ENCODE results near the gene ETNPPL.

Gene ETNPPL

DNA sequence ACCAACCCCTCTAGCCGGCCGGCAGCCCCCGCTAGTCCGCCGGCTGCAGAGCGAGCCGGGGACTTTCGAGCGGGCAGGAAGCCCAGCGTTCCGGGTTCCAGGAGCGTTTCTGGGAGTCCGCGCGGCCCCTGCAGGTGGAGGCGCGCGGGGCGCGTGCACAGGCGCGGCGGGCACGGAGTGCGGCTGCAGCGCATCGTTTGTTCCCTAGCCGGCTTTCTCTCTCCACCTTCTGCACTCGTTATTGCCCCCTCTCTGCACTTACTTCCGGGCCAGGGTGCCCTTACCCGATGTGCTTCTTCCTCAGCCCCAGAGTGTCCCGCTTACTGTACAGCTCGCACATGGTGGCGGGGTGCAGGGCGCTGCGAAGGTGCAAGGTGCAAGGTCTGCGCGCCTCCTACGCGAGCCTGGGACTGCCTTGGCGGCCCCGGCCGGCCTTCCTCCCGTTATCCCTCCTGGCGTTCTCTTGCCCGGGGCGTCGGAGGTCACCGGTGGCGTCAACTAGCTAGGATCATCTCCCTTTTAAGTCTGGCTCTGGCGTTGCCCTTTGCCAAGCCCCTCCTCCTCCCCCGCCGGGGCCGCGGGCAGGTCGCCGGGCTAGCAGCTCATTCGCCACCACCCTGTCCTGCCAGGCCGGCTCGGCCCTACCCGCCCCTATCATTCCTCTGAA lies at the start of gene ETNPPL:
Gene ETNPPL (minus strand): TSS at position 495 of the 667 bp plus-strand sequence. CDS start 155 bp downstream, at position 340.
- DNase-seq: no peak

GRCh38 chr4:108811486-108811885 lies 48.6 kb upstream of the ETNPPL start:
- no peak for DNase-seq

- no peak for DNase-seq
Measured at GRCh38 chr4:108810087-108810486, 47.2 kb upstream of the ETNPPL start.

- no peak for DNase-seq
Measured at GRCh38 chr4:108804648-108805273, 41.9 kb upstream of the ETNPPL start.

DNA sequence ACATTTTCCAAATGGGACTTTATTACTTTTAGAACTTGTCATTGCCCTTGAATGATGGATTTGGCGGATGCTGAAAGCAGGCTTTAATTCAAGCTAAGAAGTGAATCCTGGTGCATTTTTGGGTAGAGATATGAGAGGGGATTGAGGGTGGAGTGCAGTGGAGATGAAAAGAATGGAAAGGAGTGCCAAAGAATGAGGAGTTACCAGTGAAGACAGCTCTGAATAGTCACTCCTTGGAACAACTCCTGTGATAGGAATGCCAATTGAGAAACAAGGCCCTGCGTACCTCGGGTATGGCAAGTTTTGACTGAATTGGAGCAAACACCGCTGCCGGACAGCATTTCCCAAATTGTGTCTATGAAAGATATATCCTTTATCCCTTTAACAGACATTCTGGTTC lies 36.5 kb upstream of the ETNPPL start:
- no peak for DNase-seq

GRCh38 chr4:108796173-108796572 lies 33.3 kb upstream of the ETNPPL start:
- no peak for DNase-seq

- no peak for DNase-seq
Measured at GRCh38 chr4:108795733-108796132, 32.9 kb upstream of the ETNPPL start.

GRCh38 chr4:108794136-108794535 lies 31.3 kb upstream of the ETNPPL start:
- no peak for DNase-seq

DNA sequence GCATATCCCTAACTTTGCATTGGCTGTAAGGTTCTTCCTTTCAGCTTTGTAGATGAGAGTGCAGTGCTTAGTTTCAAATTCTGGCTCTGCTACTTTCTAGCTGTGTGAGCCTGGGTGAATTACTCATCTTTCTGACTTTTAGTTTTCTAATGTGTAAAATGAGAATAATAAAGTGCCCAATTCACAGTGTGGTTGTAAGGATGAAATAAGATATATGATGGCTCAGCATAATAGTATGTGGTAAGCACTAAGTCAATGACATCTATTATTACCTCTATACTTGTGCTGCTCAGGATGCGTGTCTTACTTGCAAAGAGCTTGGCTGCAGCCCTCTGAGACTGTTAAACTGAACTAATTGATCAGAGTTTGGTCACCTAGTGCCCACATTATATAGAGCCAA lies 30.6 kb upstream of the ETNPPL start:
- DNase-seq: no peak

GRCh38 chr4:108788731-108789130 lies 25.9 kb upstream of the ETNPPL start:
- DNase-seq: no peak

GRCh38 chr4:108787724-108788123 lies 24.9 kb upstream of the ETNPPL start:
- no peak for DNase-seq

- no peak for DNase-seq
Measured at GRCh38 chr4:108787106-108787505, 24.3 kb upstream of the ETNPPL start.

DNA sequence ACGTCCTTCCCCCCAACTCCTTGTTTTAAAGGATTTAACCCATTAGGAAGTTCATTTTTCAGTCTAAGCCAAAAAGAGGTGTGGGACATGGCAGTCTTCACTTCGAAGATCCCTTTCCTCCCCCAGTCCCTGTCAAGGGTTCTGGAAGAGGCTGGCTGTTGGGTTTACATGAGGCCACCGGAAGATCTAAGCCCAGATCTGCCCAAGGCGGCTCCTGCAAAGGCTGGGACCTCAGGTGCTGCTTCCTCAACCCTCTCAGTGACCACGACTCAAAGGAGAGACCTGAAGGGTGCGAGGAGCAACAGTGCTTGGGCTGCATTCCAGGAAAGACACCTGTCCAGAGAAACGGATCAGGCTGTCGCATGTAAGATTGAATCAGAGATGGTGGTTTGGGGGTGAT lies 23.5 kb upstream of the ETNPPL start:
- DNase-seq: no peak

DNA sequence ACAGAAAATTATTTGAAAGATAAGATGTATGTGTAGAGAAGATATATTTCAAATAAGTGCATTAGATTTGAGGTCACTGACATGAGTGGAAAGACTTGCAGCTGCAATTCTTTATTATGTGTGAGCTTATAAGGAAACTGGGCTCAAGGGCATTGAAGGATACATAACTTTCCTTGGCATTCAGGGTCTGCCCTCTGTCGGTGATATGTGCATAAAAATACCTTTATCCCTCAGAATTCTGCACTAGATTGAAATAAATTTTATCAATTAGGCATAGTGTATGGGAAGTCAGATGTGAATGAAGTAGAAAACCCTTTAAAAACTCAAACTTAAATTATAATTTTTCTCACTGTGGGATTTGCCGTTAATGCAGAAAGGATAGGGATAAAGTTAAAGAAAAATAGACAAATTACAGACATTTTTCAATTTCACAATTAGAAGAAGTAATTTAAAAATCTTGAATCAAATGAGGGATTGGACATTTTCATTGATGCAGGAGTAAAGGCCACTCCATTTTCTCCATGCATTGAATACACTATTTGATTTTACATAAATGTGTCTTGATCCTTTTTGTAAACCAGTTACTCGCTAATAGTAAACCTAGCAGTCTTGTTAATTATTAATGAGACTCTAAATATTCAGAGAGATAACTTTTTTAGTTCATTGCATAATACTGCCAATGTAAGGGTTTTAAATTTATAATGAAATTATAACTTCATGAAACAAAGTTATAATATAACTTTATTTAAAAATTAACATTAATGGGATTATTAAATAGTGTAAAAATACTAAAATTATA lies 21.0 kb upstream of the ETNPPL start:
- no peak for DNase-seq

DNA sequence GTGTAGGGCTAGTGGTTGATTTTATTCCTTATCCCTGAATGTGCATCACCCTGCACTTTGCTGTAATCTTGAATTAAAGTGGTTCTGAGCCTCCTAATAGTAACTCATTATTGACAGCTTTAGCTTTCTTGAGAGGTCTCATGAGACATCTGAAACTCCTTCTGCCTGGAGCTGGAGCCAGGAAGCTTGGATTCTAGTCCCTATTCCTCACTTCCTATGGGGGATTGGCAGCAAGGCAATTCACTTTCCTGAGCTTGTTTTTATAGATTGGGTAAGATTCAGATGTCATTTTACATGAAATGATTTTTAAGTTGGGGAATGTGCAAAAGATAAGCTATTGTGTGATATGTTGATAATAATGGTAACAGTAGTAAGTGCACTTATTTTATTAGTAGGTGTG lies 17.1 kb upstream of the ETNPPL start:
- no peak for DNase-seq

DNA sequence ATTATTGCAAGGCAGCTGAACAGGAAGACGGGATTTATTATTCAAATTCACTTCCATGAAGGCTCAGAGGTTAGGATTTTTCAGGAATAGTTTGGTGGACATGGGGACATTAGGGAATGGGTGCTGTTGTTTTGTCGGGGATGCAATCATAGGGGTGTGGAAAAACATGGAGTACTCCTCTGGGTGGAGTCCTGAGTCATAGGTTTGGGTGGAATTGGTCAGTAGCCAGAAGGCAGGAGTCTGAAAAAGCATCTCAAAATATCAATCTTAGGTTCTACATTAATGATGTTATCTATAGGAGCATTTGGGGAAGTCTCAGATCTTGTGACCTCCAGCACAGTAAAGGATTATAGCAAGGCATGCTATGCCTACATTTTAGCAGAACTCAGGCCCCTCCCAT lies 14.5 kb upstream of the ETNPPL start:
- DNase-seq: no peak

GRCh38 chr4:108775921-108776320 lies 13.1 kb upstream of the ETNPPL start:
- DNase-seq: no peak

- DNase-seq: no peak
Measured at GRCh38 chr4:108774809-108775530, 12.1 kb upstream of the ETNPPL start.

- no peak for DNase-seq
Measured at GRCh38 chr4:108772402-108772801, 9.5 kb upstream of the ETNPPL start.

DNA sequence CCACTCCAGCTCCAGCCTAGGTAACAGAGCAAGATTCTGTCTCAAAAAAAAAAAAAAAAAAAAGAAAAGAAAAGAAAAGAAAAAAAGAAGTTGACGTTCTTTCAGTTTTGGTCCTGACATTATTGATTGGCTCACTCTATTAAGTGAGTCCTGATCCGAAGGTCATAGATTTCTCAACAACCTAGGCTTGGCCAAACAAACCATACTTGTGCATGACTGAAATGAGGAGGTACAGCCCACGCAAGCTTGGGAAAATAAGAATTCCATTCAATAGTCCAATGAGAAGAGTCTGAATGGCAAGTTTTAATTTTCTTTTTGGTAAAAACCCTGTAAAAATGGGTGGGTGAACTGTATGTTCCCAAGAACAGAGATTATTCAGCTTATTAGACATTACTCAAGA lies 3.2 kb upstream of the ETNPPL start:
- no peak for DNase-seq

GRCh38 chr4:108763986-108764385 lies 1.1 kb upstream of the ETNPPL start:
- no peak for DNase-seq

DNA sequence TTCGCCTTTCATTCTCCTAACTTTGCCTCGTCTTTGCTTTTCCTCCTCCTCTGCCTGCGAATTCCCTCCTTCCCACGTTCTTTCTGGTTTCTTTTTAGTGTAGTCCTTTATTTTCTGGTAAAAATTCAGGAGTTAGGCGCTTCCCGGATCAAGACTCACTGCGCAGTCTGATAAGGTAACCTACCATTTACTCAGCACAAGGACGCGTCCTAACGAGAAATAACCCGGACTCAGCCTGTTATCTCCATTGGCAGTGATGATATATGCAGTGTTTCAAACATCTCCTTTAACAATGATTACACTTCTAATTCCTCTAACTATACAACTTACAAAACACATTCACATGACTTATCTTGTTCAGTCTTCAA lies 357 bp upstream of the ETNPPL start:
- DNase-seq: no peak

GRCh38 chr4:108758498-108758897 lies 4.4 kb downstream of the ETNPPL start:
- DNase-seq: no peak

- DNase-seq: no peak
Measured at GRCh38 chr4:108754327-108754726, 8.5 kb downstream of the ETNPPL start.

All from SIG-M5 (cell line).